GM19452 (cell line): ENCODE results near the gene SPEN.
"Not testable (repeated sequence)": the region's sequence is repeated elsewhere in the genome, so short reads cannot be mapped to it uniquely, and the experiment has no call there.

Experiments
- ATAC-seq: cut with Tn5 transposase; IDR thresholded peaks from one replicate; pipeline ENCODE4 v1.9.1; 2021; ENCODE audit not compliant: unreplicated experiment

SPEN gene

GRCh38 chr1:15975805-15976680 is 128.5 kb downstream of the SPEN start, which contains the start of gene ZBTB17:
Gene ZBTB17, minus strand, starts transcription at chr1:15976101. Its CDS starts 27,606 bp downstream, at chr1:15948495.
- peak; percentile 69 for ATAC-seq

- ATAC-seq = not testable (repeated sequence)
Observed at GRCh38 chr1:15977947-15978346, 130.4 kb downstream of the SPEN start.

GRCh38 chr1:15981679-15982078 is 134.2 kb downstream of the SPEN start:
- ATAC-seq = no peak

GRCh38 chr1:15983275-15983674 is 135.8 kb downstream of the SPEN start:
- no peak for ATAC-seq

DNA sequence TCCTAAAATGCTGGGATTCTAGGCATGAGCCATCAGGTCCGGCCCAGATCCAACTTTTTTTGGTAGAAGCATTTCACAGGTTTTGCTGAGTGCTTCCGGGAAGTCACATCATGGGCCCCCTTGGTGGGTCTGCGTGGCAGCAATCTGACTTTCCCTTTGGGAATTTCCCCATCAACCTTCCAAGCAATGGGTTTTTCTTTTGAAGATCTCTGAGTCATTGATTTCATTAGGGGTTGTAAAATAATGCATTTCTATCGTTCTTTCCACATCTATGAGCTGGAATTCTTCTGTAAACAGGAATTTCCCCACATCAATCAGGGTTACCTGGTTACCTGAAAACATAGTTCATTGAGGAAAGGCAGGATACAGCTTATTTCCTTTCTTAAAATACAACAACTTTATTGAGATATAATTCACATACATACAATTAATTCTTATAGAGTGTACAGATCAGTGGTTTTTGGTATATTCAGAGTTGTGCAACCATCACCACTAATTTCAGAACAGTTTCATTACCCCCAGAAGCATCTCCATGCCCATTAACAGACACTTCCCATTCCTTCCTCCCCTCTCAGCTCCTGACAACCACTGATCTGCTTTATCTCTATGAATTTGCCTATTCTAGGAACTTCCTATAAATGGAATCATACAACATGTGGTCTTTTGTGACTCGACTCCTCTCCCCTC is 138.2 kb downstream of the SPEN start:
- ATAC-seq = no peak

DNA sequence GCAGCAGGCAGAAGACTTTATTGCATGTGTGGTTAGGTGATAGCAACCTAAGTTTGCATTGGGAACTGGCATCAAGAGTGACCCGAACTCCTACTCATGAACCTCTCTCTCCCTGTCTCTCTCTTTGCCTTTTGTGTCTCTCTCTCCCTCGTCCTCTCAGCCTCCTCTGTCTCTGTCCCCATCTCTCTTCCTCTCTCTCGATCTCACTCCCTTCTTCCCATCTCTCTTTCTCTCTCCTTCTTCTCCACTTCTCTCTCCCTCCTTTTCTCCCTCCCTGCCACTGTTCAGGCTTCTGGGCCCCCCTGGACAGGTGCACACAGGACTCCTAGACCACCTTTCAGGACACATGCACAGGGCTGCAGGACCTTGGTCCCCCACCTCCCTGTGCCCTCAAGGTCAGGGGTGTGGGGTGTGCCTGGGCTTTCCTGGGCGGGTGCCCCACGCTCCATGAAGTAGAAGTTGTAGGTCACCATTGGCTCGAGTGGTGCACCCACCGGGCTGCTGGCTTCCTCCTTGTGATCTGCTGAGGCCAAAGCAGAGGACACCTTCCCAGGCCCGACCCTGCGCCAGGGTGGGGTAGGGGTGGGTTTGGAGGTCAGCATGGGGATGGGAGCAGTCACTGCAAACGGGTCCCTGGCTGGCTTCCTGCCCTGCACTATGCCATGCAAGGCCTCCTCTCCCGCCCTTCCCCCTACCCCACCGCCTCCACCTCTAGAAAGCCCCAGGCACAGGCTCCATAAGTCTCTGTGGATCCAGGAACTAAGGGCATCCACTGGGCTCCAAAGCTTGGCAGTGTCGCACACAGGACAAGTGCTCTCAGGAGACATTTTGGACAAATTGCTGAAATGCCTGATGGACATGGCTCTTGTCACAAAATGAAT is 141.6 kb downstream of the SPEN start:
- ATAC-seq = no peak

DNA sequence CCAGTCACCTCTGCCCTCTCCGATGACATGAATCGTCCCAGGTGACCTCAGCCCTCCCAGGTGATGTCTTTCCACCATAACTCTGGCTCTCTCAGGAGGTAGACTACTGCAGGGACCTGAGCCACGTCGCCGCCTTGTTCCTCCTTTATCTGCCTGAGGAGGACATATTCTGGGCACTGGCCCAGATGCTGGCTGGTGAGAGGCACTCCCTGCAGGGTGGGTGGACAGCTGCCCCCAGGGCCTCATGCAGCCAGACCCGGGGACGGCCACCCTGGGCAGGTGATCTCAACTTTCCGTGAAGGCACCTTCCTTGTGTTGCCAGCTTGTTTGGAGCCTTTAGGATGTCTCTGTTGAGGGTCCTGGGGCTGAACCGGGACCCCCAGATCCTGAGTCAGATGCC is 142.3 kb downstream of the SPEN start:
- no peak for ATAC-seq
